Measurements from ENCODE around the gene BMERB1.
"Not testable (repeated sequence)": the region's sequence is repeated elsewhere in the genome, so short reads cannot be mapped to it uniquely, and the experiment has no call there.

BMERB1 gene

DNA sequence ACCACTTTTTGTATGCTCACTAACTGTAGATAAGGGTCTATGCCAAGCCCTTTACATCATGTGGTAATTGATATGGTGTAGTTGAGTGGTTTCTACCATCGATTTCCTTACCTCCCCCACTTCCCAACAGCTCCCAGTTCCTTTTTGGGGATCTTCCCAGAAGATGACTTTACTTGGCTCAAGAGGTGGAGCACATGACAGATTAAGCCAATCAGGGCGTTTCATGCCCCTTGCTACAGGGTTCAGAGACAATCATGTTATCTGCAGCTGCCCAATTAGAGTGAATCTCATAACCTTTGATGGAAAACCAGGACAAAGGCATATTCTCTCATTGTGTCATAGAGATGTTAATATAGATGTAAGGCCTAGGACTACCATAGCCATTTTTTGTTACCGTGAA, 16.2 kb upstream of the BMERB1 start:
- no peak for DNase-seq (ENCODE audit: low read depth in 2 of 2)
- TF ChIP-seq, protein P1, sequence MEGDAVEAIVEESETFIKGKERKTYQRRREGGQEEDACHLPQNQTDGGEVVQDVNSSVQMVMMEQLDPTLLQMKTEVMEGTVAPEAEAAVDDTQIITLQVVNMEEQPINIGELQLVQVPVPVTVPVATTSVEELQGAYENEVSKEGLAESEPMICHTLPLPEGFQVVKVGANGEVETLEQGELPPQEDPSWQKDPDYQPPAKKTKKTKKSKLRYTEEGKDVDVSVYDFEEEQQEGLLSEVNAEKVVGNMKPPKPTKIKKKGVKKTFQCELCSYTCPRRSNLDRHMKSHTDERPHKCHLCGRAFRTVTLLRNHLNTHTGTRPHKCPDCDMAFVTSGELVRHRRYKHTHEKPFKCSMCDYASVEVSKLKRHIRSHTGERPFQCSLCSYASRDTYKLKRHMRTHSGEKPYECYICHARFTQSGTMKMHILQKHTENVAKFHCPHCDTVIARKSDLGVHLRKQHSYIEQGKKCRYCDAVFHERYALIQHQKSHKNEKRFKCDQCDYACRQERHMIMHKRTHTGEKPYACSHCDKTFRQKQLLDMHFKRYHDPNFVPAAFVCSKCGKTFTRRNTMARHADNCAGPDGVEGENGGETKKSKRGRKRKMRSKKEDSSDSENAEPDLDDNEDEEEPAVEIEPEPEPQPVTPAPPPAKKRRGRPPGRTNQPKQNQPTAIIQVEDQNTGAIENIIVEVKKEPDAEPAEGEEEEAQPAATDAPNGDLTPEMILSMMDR (IDR thresholded peaks at IDR 0.05; ENCODE audit: low read depth, low read length) = no peak
- no peak overlapping the region for H3K4me3 ChIP-seq (replicated peaks in 1 of 2; ENCODE audit: low read depth in 2 of 2, low read length in 2 of 2)

DNA sequence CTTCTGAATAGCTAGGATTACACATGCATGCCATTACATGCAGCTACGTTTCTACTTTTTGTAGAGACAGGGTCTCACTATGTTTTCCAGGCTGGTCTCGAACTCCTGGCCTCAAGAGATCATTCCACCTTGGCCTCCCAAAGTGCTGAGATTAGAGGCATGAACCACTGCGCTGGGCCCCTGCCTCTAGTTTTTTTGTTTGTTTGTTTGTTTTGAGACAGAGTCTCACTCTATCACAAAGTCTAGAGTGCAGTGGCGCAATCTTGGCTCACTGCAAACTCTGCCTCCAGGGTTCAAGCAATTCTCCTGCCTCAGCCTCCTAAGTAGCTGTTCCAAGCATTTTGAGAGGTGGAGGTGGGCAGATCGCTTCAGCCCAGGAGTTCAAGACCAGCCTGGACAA, 12.7 kb upstream of the BMERB1 start:
- DNase-seq (ENCODE audit: low read depth in 2 of 2); H3K4me3 ChIP-seq (replicated peaks in 1 of 2; ENCODE audit: low read depth in 2 of 2, low read length in 2 of 2): not testable (repeated sequence)

DNA sequence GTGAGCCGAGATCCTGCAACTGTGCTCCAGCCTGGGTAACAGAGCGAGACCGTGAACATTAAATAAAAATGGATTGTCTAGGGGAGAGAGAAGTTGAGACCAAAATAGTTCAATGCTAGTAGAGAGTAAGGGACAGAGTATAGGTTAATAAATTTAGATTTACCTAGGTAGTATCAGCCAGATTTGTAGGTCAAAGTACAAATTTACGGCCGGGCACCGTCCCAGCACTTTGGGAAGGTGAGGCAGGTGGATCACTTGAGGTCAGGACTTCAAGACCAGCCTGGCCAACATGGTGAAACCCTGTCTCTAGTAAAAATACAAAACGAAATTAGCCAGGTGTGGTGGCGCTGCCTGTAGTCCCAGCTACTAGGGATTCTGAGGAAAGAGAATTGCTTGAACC, 12.2 kb upstream of the BMERB1 start:
- DNase-seq (ENCODE audit: low read depth in 2 of 2) = no peak
- TF ChIP-seq, protein P1 (IDR thresholded peaks at IDR 0.05; ENCODE audit: low read depth, low read length) = no peak
- no peak overlapping the region for H3K4me3 ChIP-seq (replicated peaks in 1 of 2; ENCODE audit: low read depth in 2 of 2, low read length in 2 of 2)

DNA sequence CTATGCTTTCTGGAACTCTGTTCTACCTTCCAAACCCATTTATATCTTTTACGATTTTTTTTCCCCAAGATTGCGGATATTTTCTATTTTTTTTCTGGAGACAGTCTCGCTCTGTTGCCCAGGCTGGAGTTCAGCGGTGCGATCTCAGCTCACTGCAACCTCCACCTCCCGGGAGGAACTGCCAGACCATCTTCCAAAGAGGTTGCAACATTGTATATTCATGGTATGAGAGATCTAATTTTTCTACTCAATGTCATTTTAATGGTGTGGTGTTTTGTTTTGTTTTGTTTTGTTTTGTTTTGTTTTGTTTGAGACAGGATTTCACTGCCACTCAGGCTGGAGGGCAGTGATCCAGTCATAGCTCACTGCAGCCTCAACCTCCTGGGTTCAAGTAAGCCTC, 8.5 kb upstream of the BMERB1 start:
- TF ChIP-seq, protein P1 (IDR thresholded peaks at IDR 0.05; ENCODE audit: low read depth, low read length) = no peak
- H3K4me3 ChIP-seq (replicated peaks in 1 of 2; ENCODE audit: low read depth in 2 of 2, low read length in 2 of 2) = no peak overlapping the region
- DNase-seq (ENCODE audit: low read depth in 2 of 2) = no peak

DNA sequence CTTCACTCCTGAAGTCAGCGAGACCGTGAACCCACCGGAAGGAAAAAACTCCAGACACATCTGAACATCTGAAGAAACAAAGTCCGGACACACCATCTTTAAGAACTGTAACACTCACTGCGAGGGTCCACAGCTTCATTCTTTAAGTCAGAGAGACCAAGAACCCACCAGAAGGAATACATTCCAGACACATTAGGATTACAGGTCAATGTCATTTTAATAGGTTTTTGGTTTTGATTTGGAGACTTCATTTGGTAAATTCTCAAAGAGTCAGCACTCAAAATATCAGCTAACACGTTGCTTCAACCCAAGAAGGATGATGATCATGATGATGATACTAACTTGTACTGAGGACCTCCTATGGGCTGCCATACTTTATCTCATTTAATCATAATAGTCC, 7.6 kb upstream of the BMERB1 start:
- no peak for DNase-seq (ENCODE audit: low read depth in 2 of 2)
- TF ChIP-seq, protein P1 (IDR thresholded peaks at IDR 0.05; ENCODE audit: low read depth, low read length) = no peak
- no peak overlapping the region for H3K4me3 ChIP-seq (replicated peaks in 1 of 2; ENCODE audit: low read depth in 2 of 2, low read length in 2 of 2)

DNA sequence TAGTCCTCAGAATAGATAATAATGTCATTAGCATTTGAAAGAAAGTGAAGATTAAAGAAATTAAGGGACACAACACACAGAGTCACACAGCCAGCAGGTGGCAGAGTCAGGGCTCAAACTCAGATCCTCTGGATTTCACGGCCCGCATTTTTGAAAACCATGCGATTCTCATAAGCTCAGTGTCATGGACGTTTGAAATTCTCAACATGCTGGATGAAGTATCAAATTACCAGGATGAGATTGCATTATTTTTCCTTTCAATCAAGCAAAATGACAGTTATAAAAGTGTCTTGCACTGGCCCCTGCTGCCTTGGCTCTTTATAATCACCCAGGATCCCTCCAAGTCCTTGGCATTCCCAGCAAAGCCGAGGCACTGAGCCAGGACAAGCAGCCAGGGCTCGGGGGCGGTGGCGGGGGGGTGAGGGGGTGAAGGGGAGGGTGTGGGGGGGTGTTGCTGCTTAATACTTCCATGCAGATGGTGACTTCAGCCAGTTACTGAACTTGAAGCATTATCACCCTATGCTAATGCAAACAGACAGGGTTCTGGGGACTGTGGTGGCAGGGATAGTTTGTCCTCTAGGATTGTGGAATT, 6.6 kb upstream of the BMERB1 start:
- peak; percentile 86 to 87 for DNase-seq (ENCODE audit: low read depth in 2 of 2)
- H3K4me3 ChIP-seq (replicated peaks in 1 of 2; ENCODE audit: low read depth in 2 of 2, low read length in 2 of 2) = no peak overlapping the region
- TF ChIP-seq, protein P1 (IDR thresholded peaks at IDR 0.05; ENCODE audit: low read depth, low read length) = peak; percentile 73

DNA sequence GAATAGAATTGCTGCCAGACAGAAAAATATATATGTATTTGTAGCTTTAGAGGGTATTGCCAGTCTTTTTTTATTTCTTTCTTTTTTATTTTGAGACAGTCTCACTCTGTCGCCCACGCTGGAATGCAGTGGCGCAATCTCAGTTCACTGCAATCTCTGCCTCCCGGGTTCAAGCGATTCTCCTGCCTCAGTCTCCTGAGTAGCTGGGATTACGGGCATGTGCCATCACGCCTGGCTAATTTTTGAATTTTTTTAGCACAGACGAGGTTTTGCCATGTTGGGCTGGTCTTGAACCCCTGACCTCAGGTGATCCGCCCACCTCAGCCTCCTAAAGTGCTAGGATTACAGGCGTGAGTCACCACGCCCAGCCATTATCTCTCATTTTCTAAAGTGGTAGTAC, 3.5 kb upstream of the BMERB1 start:
- DNase-seq (ENCODE audit: low read depth in 2 of 2); H3K4me3 ChIP-seq (replicated peaks in 1 of 2; ENCODE audit: low read depth in 2 of 2, low read length in 2 of 2): not testable (repeated sequence)

DNA sequence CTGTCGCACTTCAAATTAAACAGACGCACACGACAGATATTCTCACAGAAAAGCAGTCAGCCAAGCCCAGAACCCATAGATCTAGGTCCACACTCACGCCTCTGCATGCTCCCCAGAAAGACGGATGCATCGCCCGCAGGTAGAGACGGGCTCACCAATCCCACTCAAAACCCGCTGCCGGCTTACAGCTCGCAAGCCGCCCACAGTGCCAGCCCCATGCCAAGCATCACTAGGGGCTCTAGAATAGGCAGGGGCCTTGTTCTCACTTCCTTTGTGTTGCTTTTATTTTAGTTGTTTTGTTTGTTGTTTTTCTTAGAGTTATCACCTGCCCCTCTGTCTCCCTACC, 336 bp upstream of the BMERB1 start:
- TF ChIP-seq, protein P1 (IDR thresholded peaks at IDR 0.05; ENCODE audit: low read depth, low read length) = no peak
- H3K4me3 ChIP-seq (replicated peaks in 1 of 2; ENCODE audit: low read depth in 2 of 2, low read length in 2 of 2) = peak overlapping the region; percentile 87 to 89
- no peak for DNase-seq (ENCODE audit: low read depth in 2 of 2)

Measured in cardiac fibroblast (primary cell).